Measurements from ENCODE around the gene GRHL1. TPM values are rescaled to one million over a fixed set of nuclear protein-coding genes. Genes with fewer than 3 reads are reported as not detected.

The GRHL1 gene
- total and polyA plus RNA-seq, 2 experiments from 2014 or later: 0.92 to 1.5 TPM

DNA sequence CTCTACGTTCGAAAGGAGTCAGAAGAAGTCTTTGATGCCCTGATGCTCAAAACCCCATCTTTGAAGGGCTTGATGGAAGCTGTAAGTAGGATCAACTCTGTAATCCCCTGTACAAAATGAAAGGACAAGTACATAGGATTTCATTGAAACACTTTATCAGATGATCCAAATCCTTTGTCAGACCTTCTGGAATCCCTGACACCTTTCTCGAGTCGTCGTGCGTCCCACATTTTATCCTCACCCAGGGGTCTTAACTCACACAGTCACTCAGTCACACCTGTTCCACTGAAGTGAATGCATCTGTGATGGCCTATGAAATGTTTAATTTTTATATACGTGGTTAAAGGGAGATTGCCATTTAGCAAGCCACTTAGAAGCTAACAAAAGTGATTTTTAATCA lies 44.8 kb downstream of the GRHL1 start:
- Histone ChIP-seq H3K27ac (no peak overlapping the region), H3K4me3 (no peak overlapping the region), H3K9me3 (ENCODE audit: low read depth) (no peaks in the 10 kb centered on the region), H3K4me1 (ENCODE audit: low read depth) (no peaks in the 10 kb centered on the region), H3K27me3 (no peaks in the 10 kb centered on the region), H3K36me3 (no peaks in the 10 kb centered on the region)
- no peak for DNase-seq (ENCODE audit: low read depth in 1 of 2, low spot score in 1 of 2)
- TF ChIP-seq, protein P1, sequence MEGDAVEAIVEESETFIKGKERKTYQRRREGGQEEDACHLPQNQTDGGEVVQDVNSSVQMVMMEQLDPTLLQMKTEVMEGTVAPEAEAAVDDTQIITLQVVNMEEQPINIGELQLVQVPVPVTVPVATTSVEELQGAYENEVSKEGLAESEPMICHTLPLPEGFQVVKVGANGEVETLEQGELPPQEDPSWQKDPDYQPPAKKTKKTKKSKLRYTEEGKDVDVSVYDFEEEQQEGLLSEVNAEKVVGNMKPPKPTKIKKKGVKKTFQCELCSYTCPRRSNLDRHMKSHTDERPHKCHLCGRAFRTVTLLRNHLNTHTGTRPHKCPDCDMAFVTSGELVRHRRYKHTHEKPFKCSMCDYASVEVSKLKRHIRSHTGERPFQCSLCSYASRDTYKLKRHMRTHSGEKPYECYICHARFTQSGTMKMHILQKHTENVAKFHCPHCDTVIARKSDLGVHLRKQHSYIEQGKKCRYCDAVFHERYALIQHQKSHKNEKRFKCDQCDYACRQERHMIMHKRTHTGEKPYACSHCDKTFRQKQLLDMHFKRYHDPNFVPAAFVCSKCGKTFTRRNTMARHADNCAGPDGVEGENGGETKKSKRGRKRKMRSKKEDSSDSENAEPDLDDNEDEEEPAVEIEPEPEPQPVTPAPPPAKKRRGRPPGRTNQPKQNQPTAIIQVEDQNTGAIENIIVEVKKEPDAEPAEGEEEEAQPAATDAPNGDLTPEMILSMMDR (IDR thresholded peaks at IDR 0.05; ENCODE audit: low read depth, low read length): no peak

DNA sequence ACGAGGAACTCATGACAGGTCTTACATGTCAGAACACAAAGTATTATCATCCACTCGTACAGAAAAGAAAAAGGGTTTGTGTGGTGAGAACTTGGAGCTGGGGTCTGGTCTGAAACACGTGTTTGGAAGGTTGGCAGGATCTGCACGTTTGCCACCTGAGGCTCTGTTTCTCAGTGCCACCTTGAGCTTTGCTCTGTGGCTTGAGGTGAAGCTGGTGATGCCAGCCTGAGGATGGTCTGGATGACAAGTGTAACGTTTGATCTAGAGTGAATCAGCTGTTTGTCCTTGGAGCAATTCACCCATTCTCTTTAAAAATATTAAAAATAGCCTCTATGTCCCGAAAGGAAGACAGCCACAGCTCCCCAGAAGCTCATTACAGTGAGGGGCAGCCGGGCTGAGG lies 46.4 kb downstream of the GRHL1 start:
- H3K27me3 ChIP-seq: no peaks in the 10 kb centered on the region
- H3K4me1 ChIP-seq (ENCODE audit: low read depth): no peaks in the 10 kb centered on the region
- no peak overlapping the region for H3K4me3 ChIP-seq
- H3K27ac ChIP-seq: no peak overlapping the region
- no peak for DNase-seq (ENCODE audit: low read depth in 1 of 2, low spot score in 1 of 2)
- H3K9me3 ChIP-seq (ENCODE audit: low read depth): no peaks in the 10 kb centered on the region
- TF ChIP-seq, protein P1 (IDR thresholded peaks at IDR 0.05; ENCODE audit: low read depth, low read length): no peak
- no peaks in the 10 kb centered on the region for H3K36me3 ChIP-seq

DNA sequence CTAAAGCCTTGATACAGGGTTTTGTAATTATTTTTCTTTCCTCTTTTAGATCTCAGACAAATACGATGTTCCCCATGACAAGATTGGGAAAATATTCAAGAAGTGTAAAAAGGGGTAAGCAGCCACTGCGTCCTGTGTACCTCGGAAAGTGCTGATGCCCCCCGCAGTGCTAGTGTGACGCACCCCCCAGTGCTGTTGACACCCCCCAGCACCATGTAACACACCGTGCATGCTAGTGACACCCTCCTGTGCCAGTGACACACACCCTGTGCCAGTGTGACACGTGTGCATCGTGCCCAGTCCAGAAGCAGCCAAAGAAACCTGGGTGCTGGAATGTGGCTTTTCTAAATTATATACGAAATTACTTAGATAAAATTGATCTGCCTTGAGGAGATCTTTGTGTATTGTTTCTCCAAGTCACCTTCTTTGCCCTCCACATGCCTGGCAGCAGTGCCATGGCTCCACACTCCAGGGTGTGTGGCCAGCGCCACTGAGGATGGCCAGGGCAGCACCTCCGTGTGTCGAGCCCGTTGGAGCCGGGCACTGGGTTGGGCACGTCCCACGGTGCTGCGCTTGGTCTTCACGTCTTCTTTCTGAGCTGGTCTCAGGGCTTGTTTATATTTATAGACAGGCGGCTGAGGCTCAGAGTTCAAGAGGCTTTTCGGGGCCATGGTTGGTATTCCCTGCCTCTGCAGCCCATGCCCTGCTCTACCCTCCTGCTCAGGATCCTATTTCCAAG lies 47.6 kb downstream of the GRHL1 start:
- Histone ChIP-seq H3K27ac (no peak overlapping the region), H3K27me3 (no peaks in the 10 kb centered on the region), H3K4me1 (ENCODE audit: low read depth) (no peaks in the 10 kb centered on the region), H3K36me3 (no peaks in the 10 kb centered on the region), H3K9me3 (ENCODE audit: low read depth) (no peaks in the 10 kb centered on the region), H3K4me3 (no peak overlapping the region)
- TF ChIP-seq, protein P1 (IDR thresholded peaks at IDR 0.05; ENCODE audit: low read depth, low read length): no peak
- no peak for DNase-seq (ENCODE audit: low read depth in 1 of 2, low spot score in 1 of 2)

DNA sequence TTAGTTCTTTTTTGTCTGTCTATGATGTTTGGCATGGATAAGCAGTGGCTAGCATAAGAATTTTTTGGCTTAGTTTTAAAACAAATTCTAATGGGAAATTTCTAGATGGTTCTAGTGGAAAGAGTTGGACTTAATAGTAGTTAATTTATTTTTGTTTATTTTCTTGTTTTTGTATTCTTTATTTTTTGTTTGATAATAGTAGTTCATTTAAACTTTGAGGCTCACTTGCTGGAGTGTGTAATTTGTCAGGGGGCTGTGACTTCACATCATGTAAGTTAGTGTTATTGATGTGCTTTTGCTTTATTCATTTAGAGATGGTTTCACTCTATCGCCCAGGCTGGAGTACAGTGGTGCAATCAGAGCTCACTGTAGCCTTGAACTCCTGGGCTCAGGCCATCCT lies 48.2 kb downstream of the GRHL1 start:
- no peak overlapping the region for H3K27ac ChIP-seq
- no peak for DNase-seq (ENCODE audit: low read depth in 1 of 2, low spot score in 1 of 2)
- TF ChIP-seq, protein P1 (IDR thresholded peaks at IDR 0.05; ENCODE audit: low read depth, low read length): no peak
- H3K4me1 ChIP-seq (ENCODE audit: low read depth): no peaks in the 10 kb centered on the region
- H3K9me3 ChIP-seq (ENCODE audit: low read depth): no peaks in the 10 kb centered on the region
- no peak overlapping the region for H3K4me3 ChIP-seq
- H3K27me3 ChIP-seq: no peaks in the 10 kb centered on the region
- no peaks in the 10 kb centered on the region for H3K36me3 ChIP-seq

DNA sequence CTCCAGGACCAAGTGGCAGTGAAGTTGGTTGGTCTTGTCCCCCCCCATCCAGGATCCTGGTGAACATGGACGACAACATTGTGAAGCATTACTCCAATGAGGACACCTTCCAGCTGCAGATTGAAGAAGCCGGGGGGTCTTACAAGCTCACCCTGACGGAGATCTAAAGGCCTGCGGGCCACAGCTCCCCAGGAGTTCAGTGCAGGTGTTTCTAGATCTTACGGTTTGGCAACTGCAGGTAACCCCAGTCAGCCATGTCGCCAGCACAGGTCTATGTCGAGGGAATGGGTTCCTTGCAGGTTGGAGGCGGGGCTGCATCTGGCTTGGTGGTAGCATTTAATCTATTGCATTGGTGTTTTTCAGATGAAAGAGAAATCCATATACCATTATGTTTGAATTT lies 49.0 kb downstream of the GRHL1 start:
- H3K4me3 ChIP-seq: no peak overlapping the region
- no peaks in the 10 kb centered on the region for H3K27me3 ChIP-seq
- H3K27ac ChIP-seq: no peak overlapping the region
- DNase-seq (ENCODE audit: low read depth in 1 of 2, low spot score in 1 of 2): no peak
- no peaks in the 10 kb centered on the region for H3K36me3 ChIP-seq
- TF ChIP-seq, protein P1 (IDR thresholded peaks at IDR 0.05; ENCODE audit: low read depth, low read length): no peak
- no peaks in the 10 kb centered on the region for H3K9me3 ChIP-seq (ENCODE audit: low read depth)
- no peaks in the 10 kb centered on the region for H3K4me1 ChIP-seq (ENCODE audit: low read depth)

Measured in cardiac muscle cell (in vitro differentiated cells and primary cell).